GM21423 (cell line): ENCODE data around the gene BCOR.

ENCODE experiments used
- ATAC-seq: cut with Tn5 transposase; IDR thresholded peaks from one replicate; pipeline ENCODE4 v1.9.1; 2021; ENCODE audit warnings: mild to moderate bottlenecking, moderate library complexity; ENCODE audit not compliant: unreplicated experiment

Gene BCOR

GRCh38 chrX:40116925-40117324, 19.2 kb upstream of the BCOR start:
- no peak for ATAC-seq

- ATAC-seq: no peak
Measured at GRCh38 chrX:40112996-40113395, 15.2 kb upstream of the BCOR start.

- ATAC-seq: no peak
Measured at GRCh38 chrX:40111868-40112267, 14.1 kb upstream of the BCOR start.

GRCh38 chrX:40109288-40110008, 11.7 kb upstream of the BCOR start:
- ATAC-seq: no peak

- ATAC-seq: no peak
Measured at GRCh38 chrX:40108959-40109287, 11.2 kb upstream of the BCOR start.

GRCh38 chrX:40108162-40108958, 10.6 kb upstream of the BCOR start:
- ATAC-seq: no peak

- no peak for ATAC-seq
Measured at GRCh38 chrX:40107291-40108161, 9.8 kb upstream of the BCOR start.

GRCh38 chrX:40106676-40107290, 9.0 kb upstream of the BCOR start:
- no peak for ATAC-seq

GRCh38 chrX:40105835-40106675, 8.3 kb upstream of the BCOR start:
- no peak for ATAC-seq

- no peak for ATAC-seq
Measured at GRCh38 chrX:40104985-40105834, 7.5 kb upstream of the BCOR start.

- no peak for ATAC-seq
Measured at GRCh38 chrX:40104630-40104984, 6.8 kb upstream of the BCOR start.

GRCh38 chrX:40103565-40104323, 6.0 kb upstream of the BCOR start:
- ATAC-seq: no peak

- ATAC-seq: no peak
Measured at GRCh38 chrX:40102393-40103381, 4.9 kb upstream of the BCOR start.

GRCh38 chrX:40101430-40101802, 3.7 kb upstream of the BCOR start:
- ATAC-seq: no peak

- no peak for ATAC-seq
Measured at GRCh38 chrX:40100537-40101429, 3.0 kb upstream of the BCOR start.

- ATAC-seq: no peak
Measured at GRCh38 chrX:40100141-40100536, 2.4 kb upstream of the BCOR start.
